Spleen (tissue), 3 donors: ENCODE results near the gene IL22RA2.

Source experiments
- POLR2A ChIP-seq, 3 donors: fragments of 450-650 bp; IDR thresholded peaks; one replicate each; pipeline ENCODE4 v1.5.1; 2017; ENCODE audit warnings: antibody characterized with exemption in 3 of 3, mild to moderate bottlenecking in 1 of 3
- POLR2AphosphoS5 ChIP-seq, 3 donors: sonication (generic); formaldehyde crosslinking; IDR thresholded peaks; one replicate each; pipeline ENCODE4 v1.5.1; 2017; ENCODE audit warnings: antibody characterized with exemption in 3 of 3

- TF ChIP-seq POLR2A (IDR thresholded peaks at IDR 0.05): no peak
- TF ChIP-seq POLR2AphosphoS5 (IDR thresholded peaks at IDR 0.05): no peak
Measured at GRCh38 chr6:137166247-137167098, 7.0 kb downstream of the IL22RA2 start.
